NCI-H774 (cell line): ENCODE measurements around the gene FBLN2.

ENCODE experiments used
- DNase-seq: peaks from one replicate; lab custom pipeline; 2025; lab: John Stamatoyannopoulos, UW

The FBLN2 gene

GRCh38 chr3:13624671-13625125, 75.8 kb downstream of the FBLN2 start:
- no peak for DNase-seq

DNA sequence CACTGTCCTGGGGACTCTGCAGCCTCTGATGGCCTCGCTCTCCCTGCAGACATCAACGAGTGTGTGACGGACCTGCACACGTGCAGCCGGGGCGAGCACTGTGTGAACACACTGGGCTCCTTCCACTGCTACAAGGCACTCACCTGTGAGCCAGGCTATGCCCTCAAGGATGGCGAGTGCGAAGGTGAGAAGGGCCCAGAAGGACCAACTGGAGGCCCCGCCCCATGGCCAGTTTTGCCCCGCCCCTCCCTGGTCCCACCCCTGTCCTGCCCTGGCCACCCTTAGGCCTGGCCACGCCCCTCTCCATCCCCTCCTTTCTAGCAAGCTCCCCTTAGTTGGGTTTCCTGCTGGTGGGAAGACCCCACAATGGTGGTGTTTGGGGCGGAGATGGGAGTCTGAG, 77.5 kb downstream of the FBLN2 start:
- no peak for DNase-seq

GRCh38 chr3:13626915-13627460, 78.1 kb downstream of the FBLN2 start:
- DNase-seq, result no peak

GRCh38 chr3:13627681-13628080, 78.8 kb downstream of the FBLN2 start:
- DNase-seq, result no peak

DNA sequence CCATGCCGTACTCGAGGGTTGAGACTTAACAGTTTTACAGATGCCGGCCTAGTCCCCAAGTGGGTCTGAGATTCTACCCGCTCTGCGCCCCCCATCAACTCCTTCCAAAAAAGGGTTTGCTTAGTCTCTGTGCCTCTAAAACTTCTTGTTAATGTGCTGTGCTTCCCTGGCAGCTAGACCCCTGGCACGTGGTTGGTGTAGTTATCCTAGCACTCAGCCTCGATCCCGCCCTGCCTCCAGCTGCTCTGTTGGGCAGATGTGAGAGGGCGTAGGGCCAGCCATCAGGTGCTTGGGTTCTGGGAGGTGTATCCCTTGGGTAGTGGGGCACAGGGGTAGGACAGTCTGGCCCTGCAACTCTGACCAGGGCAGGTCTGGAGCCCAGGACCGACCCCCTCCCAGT, 79.5 kb downstream of the FBLN2 start:
- no peak for DNase-seq

DNA sequence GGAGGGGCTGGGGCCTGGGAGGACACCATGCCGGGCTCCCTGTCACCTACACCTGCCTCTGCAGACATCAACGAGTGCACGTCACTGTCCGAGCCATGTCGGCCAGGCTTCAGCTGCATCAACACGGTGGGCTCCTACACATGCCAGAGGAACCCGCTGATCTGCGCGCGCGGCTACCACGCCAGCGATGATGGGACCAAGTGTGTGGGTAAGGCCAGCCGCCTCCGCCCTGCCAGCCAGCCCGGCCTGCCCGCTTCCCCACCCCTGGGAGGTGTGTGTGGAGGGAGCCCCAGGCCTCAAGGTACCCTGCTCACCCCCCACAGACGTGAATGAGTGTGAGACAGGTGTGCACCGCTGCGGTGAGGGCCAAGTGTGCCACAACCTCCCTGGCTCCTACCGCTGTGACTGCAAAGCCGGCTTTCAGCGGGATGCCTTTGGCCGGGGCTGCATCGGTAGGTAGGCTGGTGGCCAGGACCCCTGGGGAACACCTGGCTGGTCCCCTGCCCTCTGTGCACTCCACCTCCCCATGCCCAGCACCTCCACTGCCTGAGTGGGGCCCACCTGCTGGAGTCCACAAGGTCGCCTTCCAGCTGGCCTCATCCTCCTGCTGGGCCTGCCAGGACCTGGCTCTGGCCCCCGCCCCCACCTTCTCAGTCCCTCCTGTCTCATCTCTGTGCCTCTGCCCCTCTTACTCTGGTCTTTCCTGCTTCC, 80.1 kb downstream of the FBLN2 start:
- no peak for DNase-seq

GRCh38 chr3:13629644-13630043, 80.7 kb downstream of the FBLN2 start:
- no peak for DNase-seq

DNA sequence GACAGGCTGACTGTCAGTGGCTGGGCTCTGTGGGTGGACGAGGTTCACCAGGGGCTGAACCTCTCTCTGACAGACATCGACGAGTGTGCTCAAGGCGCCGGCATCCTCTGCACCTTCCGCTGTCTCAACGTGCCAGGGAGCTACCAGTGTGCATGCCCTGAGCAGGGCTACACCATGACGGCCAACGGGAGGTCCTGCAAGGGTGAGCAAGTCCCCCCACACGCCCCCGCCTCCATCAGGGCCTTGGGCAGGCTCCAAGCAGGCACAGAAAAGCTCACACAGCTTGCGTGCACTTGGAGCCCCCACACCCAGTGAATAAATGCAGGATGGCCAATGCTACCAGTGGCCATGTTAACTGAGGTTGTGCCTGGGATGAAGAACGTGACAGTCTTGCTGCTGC, 82.3 kb downstream of the FBLN2 start:
- no peak for DNase-seq

DNA sequence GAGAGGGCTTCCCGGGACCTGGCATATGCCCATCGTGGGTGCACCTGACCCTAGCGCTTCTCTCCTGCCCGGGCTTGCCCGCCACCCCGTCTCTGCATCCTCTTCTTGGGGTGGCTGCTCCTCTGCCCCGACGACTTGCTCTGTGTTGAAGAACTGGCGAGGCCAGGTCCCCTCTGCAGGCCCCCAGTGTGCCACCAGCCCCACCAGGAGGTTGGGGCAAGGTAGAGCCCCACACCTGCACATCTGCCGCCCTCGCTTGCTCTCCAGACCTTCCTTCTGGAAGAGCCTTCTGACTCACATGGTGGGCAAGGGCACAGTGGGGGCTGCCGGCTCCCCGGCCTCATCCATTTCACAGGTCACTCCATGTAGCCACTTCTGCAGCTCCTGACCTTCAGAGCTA, 84.3 kb downstream of the FBLN2 start:
- no peak for DNase-seq

DNA sequence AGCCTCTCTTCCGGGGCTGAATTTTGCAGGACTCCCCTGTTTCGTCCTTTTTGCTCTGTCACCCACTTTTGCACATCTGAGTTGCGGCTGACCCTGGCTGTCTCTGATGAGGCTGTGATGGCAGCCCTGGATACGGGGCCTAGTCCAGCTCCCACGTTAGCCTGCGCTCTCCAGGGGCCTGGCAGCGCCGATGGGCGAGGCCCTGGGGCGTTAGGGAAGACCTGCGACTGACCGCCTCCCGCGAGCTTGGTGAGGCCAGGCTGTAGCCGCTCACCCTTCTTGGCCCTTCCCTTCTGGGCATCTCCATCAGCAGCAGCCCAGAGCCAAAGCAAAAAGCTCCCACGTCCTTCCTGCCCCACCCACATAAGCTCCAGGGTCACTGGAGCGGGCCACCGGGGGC, 85.2 kb downstream of the FBLN2 start:
- DNase-seq, result no peak

DNA sequence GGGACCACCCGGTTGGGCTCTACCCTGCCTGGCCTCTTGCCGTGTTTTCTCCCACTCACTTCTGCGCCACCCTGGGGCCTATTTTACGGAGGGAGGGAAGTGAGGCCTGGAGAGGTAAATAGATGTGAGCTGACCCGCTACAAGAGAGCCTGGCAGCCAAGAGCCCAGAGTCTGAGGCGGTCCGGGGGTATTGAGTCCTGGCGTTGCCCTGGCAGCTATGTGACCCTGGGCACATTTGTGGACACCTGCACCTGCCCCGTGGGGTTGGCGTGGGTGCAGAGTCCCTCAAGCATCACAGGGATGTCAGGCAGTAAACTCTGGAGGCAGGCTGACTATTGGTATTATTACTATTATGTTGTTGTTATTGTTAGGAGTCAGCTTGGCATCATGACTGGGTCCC, 85.7 kb downstream of the FBLN2 start:
- DNase-seq, result no peak

DNA sequence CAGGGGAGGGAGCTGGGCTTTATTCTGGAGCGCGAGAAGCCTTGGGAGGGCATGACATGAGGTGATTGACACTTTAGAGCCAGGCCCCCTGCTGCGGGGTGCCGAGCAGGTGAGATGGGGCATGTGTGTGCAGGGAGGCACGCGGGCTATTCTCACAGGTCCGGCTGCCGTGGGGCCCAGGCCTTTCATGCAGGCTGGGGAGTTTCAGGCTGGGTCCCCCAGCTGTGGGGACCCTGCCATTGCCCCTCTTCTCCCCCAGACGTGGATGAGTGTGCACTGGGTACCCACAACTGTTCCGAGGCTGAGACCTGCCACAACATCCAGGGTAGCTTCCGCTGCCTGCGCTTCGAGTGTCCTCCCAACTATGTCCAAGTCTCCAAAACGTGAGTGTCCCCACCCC, 87.3 kb downstream of the FBLN2 start:
- DNase-seq, result no peak

DNA sequence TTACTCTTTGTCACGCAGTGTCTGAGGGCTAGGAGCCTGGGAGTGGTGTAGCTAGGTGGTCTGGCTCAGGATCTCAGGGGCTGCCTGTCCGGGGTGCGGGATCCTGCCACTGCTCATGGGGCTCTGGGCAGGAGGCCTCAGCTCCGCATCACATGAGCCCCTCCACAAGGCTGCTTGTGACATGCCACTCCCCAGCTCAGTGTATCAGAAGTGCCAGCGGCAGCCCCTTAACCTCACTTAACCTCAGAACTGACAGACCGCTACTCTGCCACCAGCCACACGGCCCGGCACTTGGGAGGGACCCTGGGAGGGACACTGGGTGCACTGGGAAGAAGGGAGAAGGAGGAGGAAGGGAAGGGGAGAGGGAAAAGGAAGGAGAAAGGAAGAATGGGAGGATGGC, 87.9 kb downstream of the FBLN2 start:
- no peak for DNase-seq

GRCh38 chr3:13637311-13637891, 88.5 kb downstream of the FBLN2 start:
- no peak for DNase-seq

DNA sequence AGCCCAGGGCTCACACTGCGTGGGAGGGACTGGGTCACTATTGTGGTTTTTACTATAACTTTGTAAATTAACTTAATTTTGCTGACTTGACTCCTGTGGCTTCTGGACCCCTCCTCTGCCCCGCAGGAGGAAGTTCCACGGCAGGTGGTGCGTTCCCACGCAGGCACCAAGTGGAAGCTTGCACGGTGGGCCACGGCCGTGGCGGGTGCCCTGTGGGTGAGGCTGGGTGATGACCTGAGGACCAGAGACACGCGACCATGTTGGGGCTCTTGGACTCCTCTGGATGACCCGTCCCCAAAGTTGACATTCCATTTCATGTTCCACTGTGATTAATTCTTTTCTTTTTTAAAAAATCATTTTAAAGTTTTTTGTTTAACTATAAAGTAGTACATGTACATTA, 89.0 kb downstream of the FBLN2 start:
- no peak for DNase-seq

DNA sequence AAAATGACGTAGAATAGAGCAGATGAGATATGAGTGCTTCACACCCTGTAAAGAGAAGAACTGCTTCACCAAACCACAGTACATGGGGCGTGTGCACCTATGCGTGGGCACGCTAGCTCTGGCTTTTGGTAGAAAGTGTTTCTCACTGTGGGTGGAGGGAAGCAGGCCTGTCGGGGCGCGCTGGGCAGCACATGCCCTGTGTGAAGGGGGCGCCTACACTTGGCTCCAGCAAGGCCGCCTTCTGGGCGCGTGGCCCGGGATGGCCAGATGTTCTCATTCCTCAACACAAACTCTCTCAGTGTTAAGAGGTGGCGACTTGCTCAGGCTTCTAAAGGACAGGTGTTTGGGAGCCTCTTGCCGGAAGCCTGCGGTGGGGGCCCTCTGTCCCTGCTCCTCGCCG, 90.0 kb downstream of the FBLN2 start:
- no peak for DNase-seq

DNA sequence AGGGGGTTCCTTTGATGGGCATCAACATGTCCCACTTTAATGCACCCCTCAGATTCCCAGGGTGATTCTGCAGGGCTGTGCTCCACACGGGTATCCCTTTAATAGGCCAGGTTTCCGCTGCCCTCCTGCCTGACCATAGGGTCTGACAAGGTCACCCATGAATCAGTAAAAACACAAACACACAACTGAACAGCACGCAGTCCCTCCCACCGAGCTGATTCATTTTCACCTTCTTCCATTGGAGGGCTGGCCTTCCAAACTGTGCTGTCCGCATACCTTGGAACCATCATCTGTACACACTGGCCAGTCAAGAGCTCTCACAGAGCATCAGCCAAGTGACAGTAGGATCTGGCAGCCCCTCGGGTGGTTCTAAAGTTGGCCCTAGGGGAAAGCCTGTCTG, 93.7 kb downstream of the FBLN2 start:
- no peak for DNase-seq

DNA sequence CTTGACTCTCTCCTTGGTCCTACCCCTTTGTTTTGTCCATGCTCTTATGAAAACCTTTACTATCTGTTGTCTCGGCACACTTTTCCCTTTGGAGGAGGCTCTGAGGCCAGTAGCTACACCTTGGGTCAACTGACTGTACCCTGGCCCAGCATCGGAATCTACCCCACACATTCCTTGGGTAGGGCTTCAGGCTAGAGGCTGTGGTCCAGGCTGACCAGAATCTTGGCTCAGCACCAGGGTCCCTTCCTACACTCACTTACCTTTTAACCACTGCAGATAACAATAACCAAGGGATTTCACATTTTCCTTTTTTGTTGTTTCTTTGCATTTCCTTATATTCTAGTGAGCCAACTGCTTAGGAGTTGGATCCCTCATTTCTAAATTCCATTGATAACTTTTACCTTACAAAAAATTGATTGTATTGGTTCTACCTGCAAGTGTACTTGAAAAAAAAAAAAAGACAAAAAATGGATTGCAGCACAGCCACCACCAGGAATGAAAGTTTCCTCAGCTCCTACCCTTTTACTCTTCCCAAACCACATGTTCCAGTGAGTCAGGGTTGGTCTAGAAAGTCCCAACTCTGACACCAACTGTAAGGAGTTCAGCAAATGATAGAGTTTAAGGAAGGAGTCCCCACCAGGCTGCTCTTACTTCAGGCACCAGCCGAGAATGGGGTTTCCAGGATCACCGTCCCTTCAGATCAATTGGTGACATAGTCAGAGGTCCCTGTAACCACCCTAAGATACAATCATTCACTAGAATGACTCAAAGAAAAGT, 95.6 kb downstream of the FBLN2 start:
- DNase-seq, result no peak

DNA sequence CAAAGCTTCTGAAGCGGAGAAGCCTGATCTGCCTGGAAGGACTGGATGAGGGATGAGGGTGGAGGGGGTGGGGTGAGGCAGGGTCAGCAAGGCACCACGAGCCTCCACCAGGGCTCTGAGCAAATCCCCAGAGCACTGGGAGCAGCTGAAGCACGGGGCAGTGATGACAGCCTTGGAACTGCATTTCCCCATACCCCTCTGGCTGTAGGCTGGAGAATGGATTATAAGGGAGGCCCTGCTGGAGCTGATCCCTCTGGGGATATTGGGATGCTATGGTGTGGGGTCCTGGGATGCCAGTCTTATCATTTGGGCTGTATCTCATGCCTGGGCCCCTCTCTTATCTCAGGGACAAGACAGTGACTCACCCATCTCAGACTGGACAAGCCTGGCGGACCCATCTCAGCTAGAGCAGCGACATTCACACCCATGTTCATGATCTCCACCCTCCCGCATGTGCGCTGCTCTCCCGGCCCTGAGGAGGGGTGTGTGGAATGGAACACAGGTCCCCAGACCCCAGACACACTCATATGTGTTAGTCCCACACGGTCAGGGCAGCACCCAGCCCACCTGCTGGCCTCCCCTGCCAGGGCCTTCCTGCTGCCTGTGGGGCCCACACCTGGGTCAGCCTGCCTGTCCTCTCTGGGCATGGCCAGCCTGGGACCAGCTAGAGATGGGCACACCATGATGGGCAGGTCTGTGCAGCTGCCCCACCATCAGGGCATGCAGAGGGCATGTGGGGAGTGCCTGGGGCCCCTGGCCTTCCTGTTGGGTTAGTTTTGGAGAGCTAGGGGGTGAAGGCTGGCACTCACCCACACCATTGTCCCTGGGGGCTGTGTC, 97.1 kb downstream of the FBLN2 start:
- no peak for DNase-seq

DNA sequence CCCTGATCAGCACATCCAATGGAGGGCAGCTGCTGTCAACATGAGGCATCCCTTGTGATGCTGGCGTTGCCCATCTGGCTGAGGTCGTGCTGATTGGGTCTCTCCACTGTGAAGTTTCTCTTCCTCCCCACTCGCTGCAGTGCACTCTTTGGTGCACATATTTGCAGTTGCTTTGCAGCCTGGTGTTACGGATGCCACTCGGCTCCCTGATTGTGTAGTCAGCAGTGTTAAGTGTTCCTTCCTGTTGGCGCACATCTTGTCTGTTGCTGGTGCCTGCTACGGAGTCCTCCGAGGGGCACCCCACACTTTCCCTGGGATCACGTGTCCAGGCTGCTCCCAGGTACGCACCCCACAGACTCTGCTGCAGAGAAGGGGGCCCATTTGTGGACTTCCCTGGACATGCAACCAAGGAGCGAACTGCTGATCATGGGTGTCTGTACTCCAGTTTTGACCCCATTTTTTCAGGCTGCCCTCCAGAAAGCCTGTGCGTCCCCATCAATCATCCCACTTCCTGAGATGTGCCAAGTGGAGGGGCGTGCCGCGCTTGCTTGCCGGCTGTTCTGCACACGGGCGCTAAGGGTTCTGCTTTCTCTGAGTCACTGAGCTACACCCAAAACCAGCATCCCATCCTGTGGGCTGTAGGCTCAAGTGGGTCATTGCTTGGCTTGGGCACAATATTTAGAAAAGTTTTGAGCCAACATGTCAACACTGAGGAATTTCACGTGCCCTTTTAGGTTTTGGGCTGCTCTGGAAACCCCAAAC, 98.6 kb downstream of the FBLN2 start:
- DNase-seq, result no peak
